Stomach (tissue), 4 donors: ENCODE results near the gene IMP4.

Experiments
- EP300 ChIP-seq: sonication (generic); formaldehyde crosslinking; IDR thresholded peaks from one replicate; pipeline ENCODE4 v1.6.1; 2017; ENCODE audit warnings: antibody characterized with exemption
- POLR2AphosphoS5 ChIP-seq, 3 donors: sonication (generic); formaldehyde crosslinking; IDR thresholded peaks; one replicate each; pipeline ENCODE4 v1.6.1; 2016; ENCODE audit warnings: antibody characterized with exemption in 3 of 3

DNA sequence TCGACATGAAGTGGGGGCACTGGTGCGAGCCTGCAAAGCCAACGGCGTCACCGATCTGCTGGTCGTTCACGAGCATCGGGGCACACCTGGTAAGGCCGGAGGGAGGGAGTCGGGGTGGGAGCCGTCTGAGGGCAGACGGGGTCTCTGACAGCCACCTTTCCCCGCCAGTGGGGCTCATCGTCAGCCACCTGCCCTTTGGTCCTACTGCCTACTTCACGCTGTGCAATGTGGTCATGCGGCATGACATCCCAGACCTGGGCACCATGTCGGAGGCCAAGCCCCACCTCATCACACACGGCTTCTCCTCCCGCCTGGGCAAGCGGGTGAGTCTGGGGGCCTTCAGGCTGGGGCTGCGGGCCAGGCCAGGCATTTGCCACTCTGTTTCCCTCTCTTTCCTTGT, 2.9 kb downstream of the IMP4 start:
- TF ChIP-seq POLR2AphosphoS5 (IDR thresholded peaks at IDR 0.05) (no peak), EP300 (no peak)
